Fibroblast of lung (primary cell): ENCODE measurements around the gene ANKH. TPM values are rescaled to one million over a fixed set of nuclear protein-coding genes. Genes with fewer than 3 reads are reported as not detected.

Experiments
- DNase-seq, 2 donors: peaks; one replicate each; pipeline versions ENCODE4 v3.0.0 to v3.0.0-alpha.2; 2010; ENCODE audit warnings: low read depth in 2 of 2
- H2AFZ ChIP-seq: 2 replicates; pipeline ENCODE4 v1.5.1; 2012; ENCODE audit warnings: low read length, control low read depth, inconsistent platforms
- H3K27ac ChIP-seq: 2 replicates; pipeline ENCODE4 v1.5.1; 2011; ENCODE audit warnings: low read length, control low read depth; ENCODE audit not compliant: insufficient read depth
- H3K27me3 ChIP-seq: 2 replicates; pipeline ENCODE4 v1.5.1; 2011; ENCODE audit warnings: mild to moderate bottlenecking, low read length; ENCODE audit not compliant: control insufficient read depth, insufficient read depth
- H3K36me3 ChIP-seq: 2 replicates; pipeline ENCODE4 v1.5.1; 2011; ENCODE audit warnings: low read length; ENCODE audit not compliant: control insufficient read depth, insufficient read depth
- H3K4me1 ChIP-seq: 2 replicates; pipeline ENCODE4 v1.5.1; 2011; ENCODE audit warnings: low read length; ENCODE audit not compliant: control insufficient read depth, insufficient read depth; ENCODE audit errors: extremely low read depth
- H3K4me2 ChIP-seq: 2 replicates; pipeline ENCODE4 v1.5.1; 2011; ENCODE audit warnings: low read length, control low read depth; ENCODE audit not compliant: insufficient read depth; ENCODE audit errors: extremely low read depth
- H3K4me3 ChIP-seq, 4 experiments: fragments of 200-600 bp in 1 of 4; sonication (generic) in 1 of 4; replicated peaks in 1 of 4; 2 replicates each; pipeline ENCODE4 v1.5.1; 2011 to 2016; ENCODE audit warnings: low read length in 4 of 4, low read depth in 3 of 4, mild to moderate bottlenecking in 3 of 4, control low read depth in 2 of 4, inconsistent platforms in 1 of 4, mixed read lengths in 1 of 4; ENCODE audit not compliant: insufficient read depth in 1 of 4; ENCODE audit errors: control extremely low read depth in 1 of 4
- H3K79me2 ChIP-seq: 2 replicates; pipeline ENCODE4 v1.5.1; 2012; ENCODE audit warnings: mild to moderate bottlenecking, low read length, inconsistent platforms; ENCODE audit not compliant: control insufficient read depth, insufficient read depth
- H3K9ac ChIP-seq: 2 replicates; pipeline ENCODE4 v1.5.1; 2011; ENCODE audit warnings: mild to moderate bottlenecking, low read length, control low read depth; ENCODE audit not compliant: insufficient read depth
- H3K9me3 ChIP-seq: 2 replicates; pipeline ENCODE4 v1.5.1; 2012; ENCODE audit warnings: low read depth, low read length; ENCODE audit not compliant: control insufficient read depth, insufficient read depth
- H4K20me1 ChIP-seq: 2 replicates; pipeline ENCODE4 v1.5.1; 2011; ENCODE audit warnings: low read length; ENCODE audit not compliant: control insufficient read depth, insufficient read depth; ENCODE audit errors: extremely low read depth
- EZH2 ChIP-seq: IDR thresholded peaks from 2 replicates; pipeline ENCODE4 v1.5.1; 2012; ENCODE audit warnings: low read length, control low read depth, mild to moderate bottlenecking; ENCODE audit errors: missing control alignments
- polyA plus RNA-seq, 2 donors: library from polyadenylated mRNA; depleted of rRNA in 1 of 2; stranded (reverse) in 1 of 2; unstranded in 1 of 2; fragments of >200 nt; gene quantifications; 2 replicates each; pipeline ENCODE4 v1.2.1, GENCODE V29; 2011 to 2012; ENCODE audit warnings: missing spikeins in 1 of 2
- total RNA-seq: library from RNA; depleted of rRNA; stranded (reverse); fragments of >200 nt; gene quantifications from 2 replicates; pipeline ENCODE4 v1.2.1, GENCODE V29; 2014
- TF ChIP-seq, protein P1 (sequence below), 2 donors: IDR thresholded peaks in 1 of 2; conservative IDR thresholded peaks in 1 of 2; 1 replicate in 1 of 2; 2 replicates in 1 of 2; pipeline ENCODE4 v1.5.1; 2011 to 2012; ENCODE audit warnings: low read length in 2 of 2, control low read depth in 1 of 2, inconsistent platforms in 1 of 2, low read depth in 1 of 2, mild to moderate bottlenecking in 1 of 2

The ANKH gene
- total and polyA plus RNA-seq, 2 donors (not counting 1 experiment from before 2014, with no cell fraction given) = 5.8 to 10.9 TPM

DNA sequence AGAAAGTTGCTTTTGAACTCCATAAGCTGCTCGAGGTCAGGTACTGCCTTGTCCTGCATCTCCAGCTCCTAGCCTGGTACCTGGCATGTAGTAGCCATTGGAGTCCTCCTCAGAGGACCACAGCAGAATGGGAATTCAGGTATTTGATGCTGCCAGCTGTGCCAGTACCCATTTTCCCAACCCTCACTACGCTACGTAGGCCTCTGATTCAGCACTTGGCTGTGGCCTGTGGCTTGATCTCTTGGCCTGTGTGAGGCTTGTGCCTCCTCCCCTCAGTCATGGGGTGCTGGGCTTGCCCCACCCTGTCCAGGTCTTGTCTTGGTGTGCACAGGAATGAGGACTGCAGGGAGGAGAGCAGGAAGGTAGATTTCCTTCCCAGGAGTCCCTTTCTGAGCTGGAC is 195.3 kb downstream of the ANKH start:
- no peaks in the 10 kb centered on the region for H4K20me1 ChIP-seq
- DNase-seq = peak; percentile 68
- no peak for TF ChIP-seq EZH2
- TF ChIP-seq, protein P1, sequence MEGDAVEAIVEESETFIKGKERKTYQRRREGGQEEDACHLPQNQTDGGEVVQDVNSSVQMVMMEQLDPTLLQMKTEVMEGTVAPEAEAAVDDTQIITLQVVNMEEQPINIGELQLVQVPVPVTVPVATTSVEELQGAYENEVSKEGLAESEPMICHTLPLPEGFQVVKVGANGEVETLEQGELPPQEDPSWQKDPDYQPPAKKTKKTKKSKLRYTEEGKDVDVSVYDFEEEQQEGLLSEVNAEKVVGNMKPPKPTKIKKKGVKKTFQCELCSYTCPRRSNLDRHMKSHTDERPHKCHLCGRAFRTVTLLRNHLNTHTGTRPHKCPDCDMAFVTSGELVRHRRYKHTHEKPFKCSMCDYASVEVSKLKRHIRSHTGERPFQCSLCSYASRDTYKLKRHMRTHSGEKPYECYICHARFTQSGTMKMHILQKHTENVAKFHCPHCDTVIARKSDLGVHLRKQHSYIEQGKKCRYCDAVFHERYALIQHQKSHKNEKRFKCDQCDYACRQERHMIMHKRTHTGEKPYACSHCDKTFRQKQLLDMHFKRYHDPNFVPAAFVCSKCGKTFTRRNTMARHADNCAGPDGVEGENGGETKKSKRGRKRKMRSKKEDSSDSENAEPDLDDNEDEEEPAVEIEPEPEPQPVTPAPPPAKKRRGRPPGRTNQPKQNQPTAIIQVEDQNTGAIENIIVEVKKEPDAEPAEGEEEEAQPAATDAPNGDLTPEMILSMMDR (conservative IDR thresholded peaks at IDR 0.05 in 1 of 2, IDR thresholded peaks at IDR 0.05 in 1 of 2; ENCODE audit: low read depth in 1 of 2, low read length in 2 of 2) = no peak
- H3K4me3 ChIP-seq = peak overlapping the region in 1 of 4 experiments; percentile 20
- H3K36me3 ChIP-seq = peaks cover 3% of the 10 kb centered on the region
- H3K27me3 ChIP-seq = no peaks in the 10 kb centered on the region
- H3K9ac ChIP-seq = no peak overlapping the region
- H2AFZ ChIP-seq = no peak overlapping the region
- H3K27ac ChIP-seq = peak overlapping the region; percentile 11
- H3K4me2 ChIP-seq = peak overlapping the region; percentile 28
- H3K79me2 ChIP-seq = peaks cover 51% of the 10 kb centered on the region
- H3K4me1 ChIP-seq = no peaks in the 10 kb centered on the region
- H3K9me3 ChIP-seq = no peaks in the 10 kb centered on the region

DNA sequence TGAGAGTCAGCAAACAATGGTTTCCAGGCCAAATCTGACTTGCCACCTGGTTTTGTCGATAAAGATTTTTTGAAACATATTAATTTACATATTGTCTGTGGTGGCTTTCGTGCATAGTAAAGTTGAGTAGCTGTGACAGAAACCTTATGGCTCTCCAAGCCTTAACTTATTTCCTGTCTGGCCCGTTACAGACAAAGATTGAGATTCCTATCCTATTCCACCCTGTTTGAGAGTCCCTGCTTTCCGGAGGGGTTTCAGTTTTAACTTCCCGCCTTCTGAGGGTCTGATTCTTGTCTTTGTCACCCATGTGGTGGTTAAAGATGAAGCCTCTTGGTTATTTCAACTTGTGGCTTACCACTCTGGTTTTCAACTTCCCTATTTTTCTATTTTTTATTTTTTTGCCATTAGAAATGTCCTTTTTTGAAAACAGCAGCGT is 195.7 kb downstream of the ANKH start:
- Histone ChIP-seq H3K27ac (peak overlapping the region; percentile 24), H3K4me1 (no peaks in the 10 kb centered on the region), H3K27me3 (no peaks in the 10 kb centered on the region), H3K4me2 (peak overlapping the region; percentile 28), H3K9me3 (no peaks in the 10 kb centered on the region), H3K9ac (no peak overlapping the region), H2AFZ (no peak overlapping the region), H3K79me2 (peaks cover 54% of the 10 kb centered on the region), H3K36me3 (peaks cover 1% of the 10 kb centered on the region), H3K4me3 (peak overlapping the region in 1 of 4 experiments; percentile 20), H4K20me1 (no peaks in the 10 kb centered on the region)
- peak in 1 of 2 donors; percentile 20 for DNase-seq
- TF ChIP-seq EZH2 = no peak
- TF ChIP-seq, protein P1 (conservative IDR thresholded peaks at IDR 0.05 in 1 of 2, IDR thresholded peaks at IDR 0.05 in 1 of 2; ENCODE audit: low read depth in 1 of 2, low read length in 2 of 2) = no peak

GRCh38 chr5:14674983-14675854 is 196.4 kb downstream of the ANKH start:
- H3K36me3 ChIP-seq = peaks cover 1% of the 10 kb centered on the region
- no peak overlapping the region for H3K4me3 ChIP-seq
- no peak overlapping the region for H2AFZ ChIP-seq
- peak overlapping the region; percentile 24 for H3K27ac ChIP-seq
- H3K4me1 ChIP-seq = no peaks in the 10 kb centered on the region
- H3K79me2 ChIP-seq = peaks cover 57% of the 10 kb centered on the region
- H4K20me1 ChIP-seq = no peaks in the 10 kb centered on the region
- H3K4me2 ChIP-seq = no peak overlapping the region
- H3K9ac ChIP-seq = no peak overlapping the region
- peak in 1 of 2 donors; percentile 53 for DNase-seq
- H3K9me3 ChIP-seq = no peaks in the 10 kb centered on the region
- TF ChIP-seq, protein P1 (conservative IDR thresholded peaks at IDR 0.05 in 1 of 2, IDR thresholded peaks at IDR 0.05 in 1 of 2; ENCODE audit: low read depth in 1 of 2, low read length in 2 of 2) = no peak
- TF ChIP-seq EZH2 = no peak
- H3K27me3 ChIP-seq = no peaks in the 10 kb centered on the region
